ENCODE data around the gene UTP14A. TPM values are rescaled to one million over a fixed set of nuclear protein-coding genes. Genes with fewer than 3 reads are reported as not detected.

The UTP14A gene
- total and polyA plus RNA-seq, 2 of the 13 experiments (the other 11 are each of a cell fraction or from before 2014, with no cell fraction given) = 7.4 to 19.0 TPM

DNA sequence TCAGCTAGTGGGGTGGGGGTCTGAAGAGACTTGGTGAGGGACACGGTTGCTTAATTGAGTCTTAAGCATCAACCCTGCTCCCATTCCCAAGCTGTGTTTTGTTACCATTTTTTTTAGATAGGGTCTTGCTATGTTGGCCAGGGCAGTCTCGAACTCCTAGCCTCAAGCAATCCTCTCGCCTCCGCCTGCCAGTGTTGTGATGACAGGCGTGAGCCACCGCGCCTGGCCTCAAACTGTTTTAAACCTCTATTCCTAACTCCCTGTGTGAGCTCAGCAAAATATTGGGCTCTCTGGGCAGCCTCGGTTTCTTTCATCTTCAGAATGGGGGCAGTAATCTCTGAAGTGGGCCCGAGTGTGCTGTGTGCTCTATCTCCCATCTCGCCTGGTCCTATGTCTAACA is 50.2 kb downstream of the UTP14A start:
- peaks cover 0 to 1% of the 10 kb centered on the region in 2 experiments; a peak in 1 of 5 replicates for H3K27me3 ChIP-seq (ENCODE audit: control insufficient read depth in 1 of 2, insufficient read depth in 2 of 2, low read length in 2 of 2)
- WGBS (ENCODE audit: low lambda C conversion rate) = 77% methylated on average over 9 of the region's 10 CpGs
- no peak overlapping the region for H3K27ac ChIP-seq (ENCODE audit: extremely low read length, insufficient read depth, low read length)
- ChIA-PET CTCF (ENCODE audit: low intra/inter-chr PET ratio, low total read pairs) (no interaction called here), POLR2A (no interaction called here)
- no peak overlapping the region for H3K9ac ChIP-seq (ENCODE audit: insufficient read depth, low read depth, low read length)
- H2AFZ ChIP-seq (ENCODE audit: low read length) = no peak overlapping the region
- no peak for TF ChIP-seq HMG20B (CRISPR knock-in tag; conservative IDR thresholded peaks at IDR 0.05)
- no peak for DNase-seq (ENCODE audit: low spot score)
- H4K20me1 ChIP-seq (ENCODE audit: insufficient read depth, low read length) = no peaks in the 10 kb centered on the region
- 0 out of 2 replicates have a peak, but pooled peaks cover 13% of the 10 kb centered on the region for H3K4me1 ChIP-seq (ENCODE audit: insufficient read depth, low read length)
- intact Hi-C loops (cut with micrococcal nuclease; ENCODE audit: unreplicated experiment) (no loop called here), in situ Hi-C loops (cut with HindIII; ENCODE audit: extremely low pct_ligation_motif_present, low pct_unique_long_range_greater_than_20kb) (no loop called here)
- no peak for FAIRE-seq
- no peak overlapping the region for H3K4me2 ChIP-seq (ENCODE audit: low read depth, low read length)
- no peaks in the 10 kb centered on the region for H3K36me3 ChIP-seq (replicated peaks in 1 of 2; ENCODE audit: control insufficient read depth in 1 of 2, insufficient read depth in 2 of 2, low read length in 2 of 2)
- no peaks in the 10 kb centered on the region for H3K9me3 ChIP-seq (ENCODE audit: low read length)
- no peaks in the 10 kb centered on the region for H3K79me2 ChIP-seq (ENCODE audit: insufficient read depth, low read length)
- ATAC-seq = no peak
- no TSS peak for BruUV-seq (replicated peaks)
- H3K4me3 ChIP-seq (replicated peaks in 1 of 3; ENCODE audit: insufficient read depth in 1 of 3, low read depth in 2 of 3, low read length in 3 of 3) = no peak overlapping the region

DNA sequence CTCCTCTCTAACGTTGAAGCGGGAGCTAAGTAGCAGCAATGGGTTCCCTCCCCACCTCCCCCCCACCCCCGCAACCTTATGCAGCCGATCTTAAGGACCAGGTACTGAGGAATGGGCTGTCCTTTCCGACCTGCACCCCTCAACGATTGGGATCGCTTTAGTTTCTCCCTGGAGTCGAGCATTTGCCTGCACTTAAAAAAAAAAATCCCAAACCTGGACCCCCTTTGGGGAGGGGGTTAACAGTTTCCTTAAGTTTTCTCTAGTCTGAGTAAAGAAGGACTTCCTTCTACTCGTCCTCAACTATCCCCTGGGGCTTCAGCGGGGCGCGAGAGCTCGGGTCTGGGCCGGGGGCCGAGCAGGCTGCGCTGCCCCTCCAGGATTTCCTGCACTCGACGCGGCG is 50.8 kb downstream of the UTP14A start:
- H3K4me1 ChIP-seq (ENCODE audit: insufficient read depth, low read length) = 0 out of 2 replicates have a peak, but pooled peaks cover 15% of the 10 kb centered on the region
- BruUV-seq (replicated peaks) = no TSS peak
- POLR2A ChIA-PET = no interaction called here
- TF ChIP-seq NR2F2 (IDR thresholded peaks at IDR 0.05; ENCODE audit: borderline replicate concordance, low read depth) (no peak), ZNF552 (CRISPR knock-in tag; IDR thresholded peaks at IDR 0.05; ENCODE audit: borderline replicate concordance) (no peak), POLR2A (IDR thresholded peaks at IDR 0.05; ENCODE audit: insufficient read depth in 1 of 2, low read depth in 2 of 2, low read length in 2 of 2) (no peak), MZF1 (CRISPR knock-in tag; IDR thresholded peaks at IDR 0.05; ENCODE audit: borderline replicate concordance) (no peak), MEIS1 (CRISPR knock-in tag; IDR thresholded peaks at IDR 0.05; ENCODE audit: borderline replicate concordance) (no peak), SP5 (CRISPR knock-in tag; IDR thresholded peaks at IDR 0.05; ENCODE audit: borderline replicate concordance, low read depth) (no peak), SRSF4 (IDR thresholded peaks at IDR 0.05; ENCODE audit: low read depth, low read length, poor library complexity, severe bottlenecking) (no peak)
- TF ChIP-seq, protein P1, sequence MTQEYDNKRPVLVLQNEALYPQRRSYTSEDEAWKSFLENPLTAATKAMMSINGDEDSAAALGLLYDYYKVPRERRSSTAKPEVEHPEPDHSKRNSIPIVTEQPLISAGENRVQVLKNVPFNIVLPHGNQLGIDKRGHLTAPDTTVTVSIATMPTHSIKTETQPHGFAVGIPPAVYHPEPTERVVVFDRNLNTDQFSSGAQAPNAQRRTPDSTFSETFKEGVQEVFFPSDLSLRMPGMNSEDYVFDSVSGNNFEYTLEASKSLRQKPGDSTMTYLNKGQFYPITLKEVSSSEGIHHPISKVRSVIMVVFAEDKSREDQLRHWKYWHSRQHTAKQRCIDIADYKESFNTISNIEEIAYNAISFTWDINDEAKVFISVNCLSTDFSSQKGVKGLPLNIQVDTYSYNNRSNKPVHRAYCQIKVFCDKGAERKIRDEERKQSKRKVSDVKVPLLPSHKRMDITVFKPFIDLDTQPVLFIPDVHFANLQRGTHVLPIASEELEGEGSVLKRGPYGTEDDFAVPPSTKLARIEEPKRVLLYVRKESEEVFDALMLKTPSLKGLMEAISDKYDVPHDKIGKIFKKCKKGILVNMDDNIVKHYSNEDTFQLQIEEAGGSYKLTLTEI (CRISPR knock-in tag; conservative IDR thresholded peaks at IDR 0.05) = no peak
- TF ChIP-seq, protein P2, sequence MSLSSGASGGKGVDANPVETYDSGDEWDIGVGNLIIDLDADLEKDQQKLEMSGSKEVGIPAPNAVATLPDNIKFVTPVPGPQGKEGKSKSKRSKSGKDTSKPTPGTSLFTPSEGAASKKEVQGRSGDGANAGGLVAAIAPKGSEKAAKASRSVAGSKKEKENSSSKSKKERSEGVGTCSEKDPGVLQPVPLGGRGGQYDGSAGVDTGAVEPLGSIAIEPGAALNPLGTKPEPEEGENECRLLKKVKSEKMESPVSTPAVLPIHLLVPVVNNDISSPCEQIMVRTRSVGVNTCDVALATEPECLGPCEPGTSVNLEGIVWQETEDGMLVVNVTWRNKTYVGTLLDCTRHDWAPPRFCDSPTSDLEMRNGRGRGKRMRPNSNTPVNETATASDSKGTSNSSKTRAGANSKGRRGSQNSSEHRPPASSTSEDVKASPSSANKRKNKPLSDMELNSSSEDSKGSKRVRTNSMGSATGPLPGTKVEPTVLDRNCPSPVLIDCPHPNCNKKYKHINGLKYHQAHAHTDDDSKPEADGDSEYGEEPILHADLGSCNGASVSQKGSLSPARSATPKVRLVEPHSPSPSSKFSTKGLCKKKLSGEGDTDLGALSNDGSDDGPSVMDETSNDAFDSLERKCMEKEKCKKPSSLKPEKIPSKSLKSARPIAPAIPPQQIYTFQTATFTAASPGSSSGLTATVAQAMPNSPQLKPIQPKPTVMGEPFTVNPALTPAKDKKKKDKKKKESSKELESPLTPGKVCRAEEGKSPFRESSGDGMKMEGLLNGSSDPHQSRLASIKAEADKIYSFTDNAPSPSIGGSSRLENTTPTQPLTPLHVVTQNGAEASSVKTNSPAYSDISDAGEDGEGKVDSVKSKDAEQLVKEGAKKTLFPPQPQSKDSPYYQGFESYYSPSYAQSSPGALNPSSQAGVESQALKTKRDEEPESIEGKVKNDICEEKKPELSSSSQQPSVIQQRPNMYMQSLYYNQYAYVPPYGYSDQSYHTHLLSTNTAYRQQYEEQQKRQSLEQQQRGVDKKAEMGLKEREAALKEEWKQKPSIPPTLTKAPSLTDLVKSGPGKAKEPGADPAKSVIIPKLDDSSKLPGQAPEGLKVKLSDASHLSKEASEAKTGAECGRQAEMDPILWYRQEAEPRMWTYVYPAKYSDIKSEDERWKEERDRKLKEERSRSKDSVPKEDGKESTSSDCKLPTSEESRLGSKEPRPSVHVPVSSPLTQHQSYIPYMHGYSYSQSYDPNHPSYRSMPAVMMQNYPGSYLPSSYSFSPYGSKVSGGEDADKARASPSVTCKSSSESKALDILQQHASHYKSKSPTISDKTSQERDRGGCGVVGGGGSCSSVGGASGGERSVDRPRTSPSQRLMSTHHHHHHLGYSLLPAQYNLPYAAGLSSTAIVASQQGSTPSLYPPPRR (CRISPR knock-in tag; IDR thresholded peaks at IDR 0.05; ENCODE audit: borderline replicate concordance) = no peak

More for the DNA sequence above, 50.8 kb downstream of the UTP14A start:
- Histone ChIP-seq H3K9me3 (ENCODE audit: low read length) (no peaks in the 10 kb centered on the region), H3K4me2 (ENCODE audit: low read depth, low read length) (no peak overlapping the region), H3K27me3 (ENCODE audit: control insufficient read depth in 1 of 2, insufficient read depth in 2 of 2, low read length in 2 of 2) (peaks cover 0 to 1% of the 10 kb centered on the region in 2 experiments; a peak in 1 of 5 replicates), H3K9ac (ENCODE audit: insufficient read depth, low read depth, low read length) (no peak overlapping the region), H3K4me3 (replicated peaks in 1 of 3; ENCODE audit: insufficient read depth in 1 of 3, low read depth in 2 of 3, low read length in 3 of 3) (no peak overlapping the region), H2AFZ (ENCODE audit: low read length) (no peak overlapping the region), H3K79me2 (ENCODE audit: insufficient read depth, low read length) (no peaks in the 10 kb centered on the region), H3K27ac (ENCODE audit: extremely low read length, insufficient read depth, low read length) (no peak overlapping the region), H3K36me3 (replicated peaks in 1 of 2; ENCODE audit: control insufficient read depth in 1 of 2, insufficient read depth in 2 of 2, low read length in 2 of 2) (no peaks in the 10 kb centered on the region), H4K20me1 (ENCODE audit: insufficient read depth, low read length) (no peaks in the 10 kb centered on the region)
- in situ Hi-C loops (cut with HindIII; ENCODE audit: extremely low pct_ligation_motif_present, low pct_unique_long_range_greater_than_20kb) (no loop called here), intact Hi-C loops (cut with micrococcal nuclease; ENCODE audit: unreplicated experiment) (no loop called here)
- CTCF ChIA-PET (ENCODE audit: low intra/inter-chr PET ratio, low total read pairs) = no interaction called here
- FAIRE-seq (no peak), DNase-seq (ENCODE audit: low spot score) (no peak), ATAC-seq (no peak)
- 47% methylated on average over 7 of the region's 20 CpGs for WGBS (ENCODE audit: low lambda C conversion rate)

Measured in HepG2 (cell line).